Osteocyte (in vitro differentiated cells): ENCODE data around the gene CTXN2. TPM values are rescaled to one million over a fixed set of nuclear protein-coding genes. Genes with fewer than 3 reads are reported as not detected.

Experiments used
- DNase-seq: peaks from one replicate; pipeline ENCODE4 v3.0.0; 2021; ENCODE audit warnings: mixed read lengths; ENCODE audit not compliant: unreplicated experiment; ENCODE audit errors: extremely low spot score
- H3K27ac Mint-ChIP-seq: one replicate; pipeline ENCODE4 v1.8.0; 2021; ENCODE audit warnings: mild to moderate bottlenecking, mixed read lengths; ENCODE audit not compliant: unreplicated experiment
- H3K27me3 Mint-ChIP-seq: one replicate; pipeline ENCODE4 v1.8.0; 2021; ENCODE audit warnings: mixed read lengths; ENCODE audit not compliant: unreplicated experiment
- H3K36me3 Mint-ChIP-seq: one replicate; pipeline ENCODE4 v1.8.0; 2021; ENCODE audit warnings: mixed read lengths; ENCODE audit not compliant: unreplicated experiment
- H3K4me1 Mint-ChIP-seq: one replicate; pipeline ENCODE4 v1.8.0; 2021; ENCODE audit warnings: mixed read lengths; ENCODE audit not compliant: unreplicated experiment
- H3K4me3 Mint-ChIP-seq: one replicate; pipeline ENCODE4 v1.8.0; 2021; ENCODE audit warnings: mild to moderate bottlenecking, moderate library complexity, mixed read lengths; ENCODE audit not compliant: unreplicated experiment
- H3K9me3 Mint-ChIP-seq: one replicate; pipeline ENCODE4 v1.8.0; 2021; ENCODE audit warnings: mixed read lengths; ENCODE audit not compliant: unreplicated experiment
- CTCF ChIP-seq: fragments of 200-600 bp; sonication (generic); IDR thresholded peaks from 2 replicates; pipeline ENCODE4 v1.5.0; 2021; ENCODE audit warnings: antibody characterized with exemption, mild to moderate bottlenecking, moderate library complexity
- total RNA-seq: library from RNA; stranded (reverse); gene quantifications from 2 replicates; pipeline ENCODE4 v1.2.1, GENCODE V29; 2021

CTXN2 gene
- total RNA-seq, 1 donor from 2014 or later = not detected

GRCh38 chr15:48230498-48230897 lies 39.0 kb downstream of the CTXN2 start:
- Mint-ChIP-seq H3K9me3 (no peaks in the 10 kb centered on the region), H3K27me3 (peaks cover 43% of the 10 kb centered on the region), H3K4me3 (no peak overlapping the region), H3K36me3 (no peaks in the 10 kb centered on the region), H3K4me1 (no peaks in the 10 kb centered on the region), H3K27ac (no peak overlapping the region)
- TF ChIP-seq CTCF = no peak
- DNase-seq = no peak

- TF ChIP-seq CTCF = no peak
- Mint-ChIP-seq H3K4me1 (no peaks in the 10 kb centered on the region), H3K4me3 (no peak overlapping the region), H3K27ac (no peak overlapping the region), H3K36me3 (no peaks in the 10 kb centered on the region), H3K9me3 (no peaks in the 10 kb centered on the region), H3K27me3 (peaks cover 42% of the 10 kb centered on the region)
- DNase-seq = no peak
Measured at GRCh38 chr15:48233246-48233645, 41.8 kb downstream of the CTXN2 start.

GRCh38 chr15:48239334-48239733 lies 47.9 kb downstream of the CTXN2 start:
- Mint-ChIP-seq H3K4me3 (no peak overlapping the region), H3K27ac (no peak overlapping the region), H3K27me3 (peaks cover 38% of the 10 kb centered on the region), H3K9me3 (no peaks in the 10 kb centered on the region), H3K4me1 (no peaks in the 10 kb centered on the region), H3K36me3 (no peaks in the 10 kb centered on the region)
- TF ChIP-seq CTCF = no peak
- no peak for DNase-seq

- Mint-ChIP-seq H3K9me3 (no peaks in the 10 kb centered on the region), H3K27ac (no peak overlapping the region), H3K4me3 (no peak overlapping the region), H3K36me3 (no peaks in the 10 kb centered on the region), H3K4me1 (no peaks in the 10 kb centered on the region), H3K27me3 (peaks cover 48% of the 10 kb centered on the region)
- no peak for DNase-seq
- no peak for TF ChIP-seq CTCF
Measured at GRCh38 chr15:48242015-48242414, 50.5 kb downstream of the CTXN2 start.

- TF ChIP-seq CTCF = no peak
- Mint-ChIP-seq H3K27ac (no peak overlapping the region), H3K36me3 (no peaks in the 10 kb centered on the region), H3K4me1 (no peaks in the 10 kb centered on the region), H3K4me3 (no peak overlapping the region), H3K9me3 (no peaks in the 10 kb centered on the region), H3K27me3 (peaks cover 52% of the 10 kb centered on the region)
- no peak for DNase-seq
Measured at GRCh38 chr15:48242535-48242934, 51.1 kb downstream of the CTXN2 start.
